Measurements from ENCODE around the gene S100A8.
"Not testable (repeated sequence)": the region's sequence is repeated elsewhere in the genome, so short reads cannot be mapped to it uniquely, and the experiment has no call there.

Gene S100A8

GRCh38 chr1:153390938-153391710 is at the start of gene S100A8:
S100A8 (minus strand) TSS chr1:153391073; CDS start chr1:153390535, 538 bp downstream.
- peak in 1 of 2 experiments; percentile 3 for DNase-seq

GRCh38 chr1:153439273-153439672 is 48.4 kb upstream of the S100A8 start:
- DNase-seq, result no peak

- no peak for DNase-seq
Observed at GRCh38 chr1:153438599-153438998, 47.7 kb upstream of the S100A8 start.

- no peak for DNase-seq
Observed at GRCh38 chr1:153437236-153437635, 46.4 kb upstream of the S100A8 start.

- DNase-seq, result no peak
Observed at GRCh38 chr1:153434746-153435455, 44.0 kb upstream of the S100A8 start.

- no peak for DNase-seq
Observed at GRCh38 chr1:153432874-153433681, 42.2 kb upstream of the S100A8 start.

GRCh38 chr1:153431928-153432327 is 41.1 kb upstream of the S100A8 start:
- no peak for DNase-seq

GRCh38 chr1:153431427-153431826 is 40.6 kb upstream of the S100A8 start:
- no peak for DNase-seq

- no peak for DNase-seq
Observed at GRCh38 chr1:153431002-153431401, 40.1 kb upstream of the S100A8 start.

- DNase-seq, result no peak
Observed at GRCh38 chr1:153430561-153430960, 39.7 kb upstream of the S100A8 start.

- DNase-seq, result no peak
Observed at GRCh38 chr1:153430166-153430553, 39.3 kb upstream of the S100A8 start.

- peak in 1 of 2 experiments; percentile 19 for DNase-seq
Observed at GRCh38 chr1:153429266-153430165, 38.6 kb upstream of the S100A8 start.

GRCh38 chr1:153428791-153429190 is 37.9 kb upstream of the S100A8 start:
- DNase-seq, result peak in 1 of 2 experiments; percentile 10

GRCh38 chr1:153428073-153428638 is 37.3 kb upstream of the S100A8 start:
- DNase-seq, result no peak

- no peak for DNase-seq
Observed at GRCh38 chr1:153426809-153427208, 35.9 kb upstream of the S100A8 start.

- DNase-seq, result no peak
Observed at GRCh38 chr1:153422450-153423068, 31.7 kb upstream of the S100A8 start.

- no peak for DNase-seq
Observed at GRCh38 chr1:153420306-153420705, 29.4 kb upstream of the S100A8 start.

GRCh38 chr1:153419436-153419793 is 28.5 kb upstream of the S100A8 start:
- not testable (repeated sequence) for DNase-seq

- not testable (repeated sequence) for DNase-seq
Observed at GRCh38 chr1:153418758-153419435, 28.0 kb upstream of the S100A8 start.

- DNase-seq, result no peak
Observed at GRCh38 chr1:153417136-153417888, 26.4 kb upstream of the S100A8 start.
